SK-N-SH (cell line): ENCODE measurements around the gene LDB3.

Source experiments
- CTCF ChIP-seq: fragments of 200-600 bp; sonication (generic); IDR thresholded peaks from 2 replicates; pipeline ENCODE4 v1.6.1; 2017; ENCODE audit warnings: antibody characterized with exemption, mild to moderate bottlenecking, moderate library complexity
- USF2 ChIP-seq: fragments of 150-350 bp; IDR thresholded peaks from 2 replicates; pipeline ENCODE4 v1.6.1; 2017; ENCODE audit warnings: antibody characterized with exemption, low read length, low read depth, borderline replicate concordance

- no peak for TF ChIP-seq USF2
- no peak for TF ChIP-seq CTCF
These were observed 36.8 kb downstream of the LDB3 start for GRCh38 chr10:86705139-86705538.
